Adrenal gland (tissue), 5 donors: Measurements from ENCODE around the gene CMIP.

Source experiments
- POLR2A ChIP-seq, 2 donors: fragments of 450-650 bp; IDR thresholded peaks; one replicate each; pipeline ENCODE4 v1.6.1; 2017; ENCODE audit warnings: antibody characterized with exemption in 2 of 2, mild to moderate bottlenecking in 2 of 2, moderate library complexity in 1 of 2
- TF ChIP-seq, protein P1 (sequence below), 6 experiments: fragments of 450-650 bp in 4 of 6; fragments of 200-600 bp in 2 of 6; sonication (generic) in 1 of 6; IDR thresholded peaks; 1 replicate in 5 of 6; 2 replicates in 1 of 6; pipeline versions ENCODE4 v1.5.1 to v1.8.0; 2016 to 2021; ENCODE audit warnings: antibody characterized with exemption in 6 of 6, mild to moderate bottlenecking in 2 of 6, moderate library complexity in 1 of 6
- donor health status: DM: no; HTN: no; CAD: no.

DNA sequence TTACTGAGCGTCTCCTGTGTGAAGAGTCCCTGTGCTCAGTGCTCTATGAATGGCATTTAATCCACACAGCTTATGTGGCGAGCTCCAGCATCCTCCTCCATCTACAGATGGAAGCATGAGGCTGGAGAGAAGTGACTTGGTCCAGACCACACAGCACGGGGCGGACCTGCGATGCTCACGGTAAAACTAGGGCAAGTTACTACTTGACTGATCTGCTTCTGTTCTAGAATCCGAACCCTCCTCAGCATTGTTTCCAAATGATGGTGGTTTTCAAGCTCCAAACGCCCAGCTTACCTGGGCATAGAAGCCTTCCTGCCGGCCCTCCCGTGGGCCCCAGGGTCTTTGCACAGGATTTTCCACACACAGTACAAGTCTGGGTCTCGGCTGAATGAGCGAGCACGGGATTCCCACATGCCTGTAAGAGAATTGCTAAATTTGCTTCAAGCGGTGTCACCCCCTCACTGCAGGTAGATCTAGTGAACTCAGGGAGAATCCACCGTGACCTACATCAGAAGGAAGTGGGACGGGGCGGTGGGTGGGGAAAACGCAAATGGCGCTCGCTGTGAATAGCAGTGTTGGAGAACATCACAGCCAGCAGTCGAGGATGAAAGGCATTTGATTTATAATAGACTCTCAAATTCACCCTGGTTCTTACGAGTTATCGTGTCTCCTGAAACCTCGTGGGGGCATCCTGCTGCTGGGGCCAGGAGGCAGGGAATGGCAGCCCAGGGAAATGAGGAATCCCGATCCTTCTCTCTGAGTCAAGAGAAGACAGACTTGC, 101.1 kb downstream of the CMIP start:
- TF ChIP-seq POLR2A (IDR thresholded peaks at IDR 0.05) = no peak
- TF ChIP-seq, protein P1, sequence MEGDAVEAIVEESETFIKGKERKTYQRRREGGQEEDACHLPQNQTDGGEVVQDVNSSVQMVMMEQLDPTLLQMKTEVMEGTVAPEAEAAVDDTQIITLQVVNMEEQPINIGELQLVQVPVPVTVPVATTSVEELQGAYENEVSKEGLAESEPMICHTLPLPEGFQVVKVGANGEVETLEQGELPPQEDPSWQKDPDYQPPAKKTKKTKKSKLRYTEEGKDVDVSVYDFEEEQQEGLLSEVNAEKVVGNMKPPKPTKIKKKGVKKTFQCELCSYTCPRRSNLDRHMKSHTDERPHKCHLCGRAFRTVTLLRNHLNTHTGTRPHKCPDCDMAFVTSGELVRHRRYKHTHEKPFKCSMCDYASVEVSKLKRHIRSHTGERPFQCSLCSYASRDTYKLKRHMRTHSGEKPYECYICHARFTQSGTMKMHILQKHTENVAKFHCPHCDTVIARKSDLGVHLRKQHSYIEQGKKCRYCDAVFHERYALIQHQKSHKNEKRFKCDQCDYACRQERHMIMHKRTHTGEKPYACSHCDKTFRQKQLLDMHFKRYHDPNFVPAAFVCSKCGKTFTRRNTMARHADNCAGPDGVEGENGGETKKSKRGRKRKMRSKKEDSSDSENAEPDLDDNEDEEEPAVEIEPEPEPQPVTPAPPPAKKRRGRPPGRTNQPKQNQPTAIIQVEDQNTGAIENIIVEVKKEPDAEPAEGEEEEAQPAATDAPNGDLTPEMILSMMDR (IDR thresholded peaks at IDR 0.05) = no peak
